Natural killer cell treated with Interleukin-12 subunit alpha and Interleukin-12 subunit beta and Interleukin-15 and Interleukin-18, amount 100 ng/mL, for 72 hours (primary cell): ENCODE data around the gene NFAT5. TPM values are rescaled to one million over a fixed set of nuclear protein-coding genes. Genes with fewer than 3 reads are reported as not detected.
"Not testable (repeated sequence)": the region's sequence is repeated elsewhere in the genome, so short reads cannot be mapped to it uniquely, and the experiment has no call there.

ENCODE experiments used
- ATAC-seq, 2 donors: fragments of 150-1000 bp; cut with Tn5 transposase in 1 of 2; sonication (Bioruptor Pico), chemical (Tn5 transposase) in 1 of 2; 2 replicates each; pipeline ENCODE4 v1.10.0; 2021
- DNase-seq: peaks from one replicate; pipeline ENCODE4 v3.0.0; 2022; ENCODE audit warnings: low spot score
- H3K27ac Mint-ChIP-seq, 2 donors: 1 replicate in 1 of 2; 2 replicates in 1 of 2; pipeline ENCODE4 v1.8.0; 2022; ENCODE audit warnings: mixed read lengths in 2 of 2, mild to moderate bottlenecking in 1 of 2, moderate library complexity in 1 of 2
- H3K27me3 Mint-ChIP-seq, 2 donors: 1 replicate in 1 of 2; 2 replicates in 1 of 2; pipeline ENCODE4 v1.8.0; 2022; ENCODE audit warnings: mixed read lengths in 2 of 2
- H3K36me3 Mint-ChIP-seq: one replicate; pipeline ENCODE4 v1.8.0; 2022; ENCODE audit warnings: mixed read lengths
- H3K4me1 Mint-ChIP-seq, 2 donors: 1 replicate in 1 of 2; 2 replicates in 1 of 2; pipeline ENCODE4 v1.8.0; 2022; ENCODE audit warnings: low read depth in 2 of 2, mixed read lengths in 2 of 2, mild to moderate bottlenecking in 1 of 2
- H3K4me3 Mint-ChIP-seq: one replicate; pipeline ENCODE4 v1.8.0; 2022; ENCODE audit warnings: mixed read lengths
- H3K9me3 Mint-ChIP-seq: 2 replicates; pipeline ENCODE4 v1.8.0; 2022; ENCODE audit warnings: mixed read lengths
- total RNA-seq, 2 donors: library from RNA; stranded (reverse); gene quantifications; one replicate each; pipeline ENCODE4 v1.2.3, GENCODE V29; 2022

Gene NFAT5
- total RNA-seq, 2 donors from 2014 or later: 106 to 152 TPM

DNA sequence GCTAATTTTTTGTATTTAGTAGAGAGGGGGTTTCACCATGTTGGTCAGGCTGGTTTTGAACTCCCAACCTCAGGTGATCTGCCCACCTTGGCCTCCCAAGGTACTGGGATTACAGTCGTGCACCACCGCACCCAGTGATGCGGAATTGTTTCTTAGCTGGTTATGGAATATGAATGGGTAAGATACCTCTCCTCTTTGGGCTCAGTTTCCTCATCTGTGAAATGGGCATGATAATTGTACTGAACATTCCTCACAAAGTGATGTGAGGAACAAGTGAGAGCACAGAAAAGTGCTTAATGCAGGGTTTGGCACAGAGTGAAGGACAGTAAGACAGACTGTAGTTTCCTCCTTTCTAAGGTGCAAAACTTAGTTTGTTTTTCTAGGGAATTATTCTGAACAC is 31.0 kb upstream of the NFAT5 start:
- H3K4me3 Mint-ChIP-seq: no peak overlapping the region
- H3K27ac Mint-ChIP-seq: peak overlapping the region in 1 of 2 donors; percentile 80
- H3K27me3 Mint-ChIP-seq: no peaks in the 10 kb centered on the region
- peaks cover 27 to 36% of the 10 kb centered on the region in 2 donors for H3K4me1 Mint-ChIP-seq
- no peaks in the 10 kb centered on the region for H3K9me3 Mint-ChIP-seq
- H3K36me3 Mint-ChIP-seq: no peaks in the 10 kb centered on the region
- ATAC-seq (no peak), DNase-seq (no peak)

DNA sequence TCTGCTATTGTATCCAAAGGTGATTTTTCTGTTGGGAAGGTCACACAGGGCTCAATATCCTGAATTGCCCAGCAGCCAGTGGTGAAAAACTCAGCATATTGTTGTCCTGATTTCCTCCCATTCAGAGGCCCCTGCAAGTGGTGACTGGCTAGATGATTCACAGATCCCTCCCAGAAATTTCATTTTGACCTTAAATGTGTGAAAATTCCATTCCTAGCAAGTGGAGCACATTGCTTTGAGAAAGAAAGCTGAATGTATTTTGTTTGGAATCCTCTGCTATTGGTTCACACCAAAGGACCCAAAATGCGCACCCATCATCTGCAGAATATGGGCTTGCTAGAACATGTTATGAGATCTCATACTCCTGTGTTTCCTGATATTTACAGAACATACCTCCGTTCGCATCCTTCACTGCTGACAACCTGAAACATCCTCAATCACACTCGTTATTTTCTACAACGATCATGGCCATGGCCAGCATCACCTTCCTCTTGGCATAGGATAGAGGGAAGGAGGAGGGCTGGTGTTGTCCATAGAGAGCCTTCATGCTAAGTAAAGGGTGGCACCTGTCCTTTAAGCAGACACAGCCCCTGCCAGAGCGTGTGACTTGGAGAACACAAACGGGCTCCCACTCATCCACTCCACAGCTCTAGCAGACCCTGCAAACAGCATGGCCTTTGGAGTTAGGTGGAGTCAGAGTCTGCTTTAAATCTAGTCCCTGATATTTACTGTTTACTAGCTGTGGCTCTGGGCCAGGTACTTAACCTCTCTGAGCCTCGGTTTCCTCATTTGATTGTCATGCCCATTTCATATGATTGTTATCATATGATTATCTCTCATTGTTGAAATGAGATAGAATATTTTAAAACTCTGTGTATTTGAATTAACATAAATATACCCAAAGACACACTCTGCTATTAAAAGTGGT is 30.4 kb upstream of the NFAT5 start:
- Mint-ChIP-seq H3K36me3 (no peaks in the 10 kb centered on the region), H3K4me3 (no peak overlapping the region), H3K4me1 (peaks cover 20 to 33% of the 10 kb centered on the region in 2 donors), H3K27ac (peak overlapping the region in 1 of 2 donors; percentile 80), H3K9me3 (no peaks in the 10 kb centered on the region), H3K27me3 (no peaks in the 10 kb centered on the region)
- DNase-seq (no peak), ATAC-seq (no peak)

DNA sequence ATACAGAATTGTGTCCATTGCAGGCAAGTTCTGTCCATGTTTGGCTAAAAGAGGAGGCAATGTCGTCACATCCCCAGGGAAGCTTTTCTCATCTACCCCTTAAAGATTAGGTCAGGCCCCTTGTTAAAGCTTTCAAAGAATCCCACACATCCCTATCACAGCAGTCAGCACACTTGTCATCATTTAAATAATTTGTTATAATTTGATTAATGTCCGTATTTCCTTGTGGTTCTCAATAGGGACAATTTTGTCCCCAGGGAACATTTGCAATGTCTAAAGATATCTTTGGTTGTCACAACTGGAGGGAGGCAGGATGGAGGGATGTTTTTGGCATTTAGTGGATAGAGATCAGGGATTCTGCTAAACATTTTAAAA is 28.1 kb upstream of the NFAT5 start:
- H3K4me1 Mint-ChIP-seq: peaks cover 5 to 21% of the 10 kb centered on the region in 2 donors
- no peaks in the 10 kb centered on the region for H3K27me3 Mint-ChIP-seq
- ATAC-seq (no peak), DNase-seq (no peak)
- no peak overlapping the region for H3K4me3 Mint-ChIP-seq
- H3K27ac Mint-ChIP-seq: peak overlapping the region in 1 of 2 donors; percentile 72
- H3K36me3 Mint-ChIP-seq: no peaks in the 10 kb centered on the region
- H3K9me3 Mint-ChIP-seq: no peaks in the 10 kb centered on the region

DNA sequence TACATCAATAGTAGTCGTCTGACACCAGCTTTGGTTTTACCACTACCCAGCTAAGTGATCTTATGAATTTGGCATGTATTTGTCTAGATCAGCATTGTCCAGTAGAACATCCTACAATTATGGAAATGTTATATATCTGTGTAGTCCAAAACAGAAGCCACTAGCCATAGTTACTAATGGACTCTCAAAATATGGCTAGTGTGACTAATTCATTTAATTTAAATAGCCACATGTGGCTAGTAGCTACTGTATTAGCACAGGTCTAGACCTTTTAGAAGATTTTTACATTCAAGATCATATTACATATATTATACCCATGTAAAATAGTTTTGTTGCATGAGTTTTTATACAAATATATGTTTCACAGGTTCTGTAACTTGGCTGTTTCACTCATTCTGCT is 27.0 kb upstream of the NFAT5 start:
- Mint-ChIP-seq H3K4me3 (no peak overlapping the region), H3K36me3 (no peaks in the 10 kb centered on the region), H3K4me1 (peaks cover 0 to 17% of the 10 kb centered on the region in 2 donors), H3K9me3 (no peaks in the 10 kb centered on the region), H3K27me3 (no peaks in the 10 kb centered on the region), H3K27ac (no peak overlapping the region)
- no peak for DNase-seq
- ATAC-seq: no peak

DNA sequence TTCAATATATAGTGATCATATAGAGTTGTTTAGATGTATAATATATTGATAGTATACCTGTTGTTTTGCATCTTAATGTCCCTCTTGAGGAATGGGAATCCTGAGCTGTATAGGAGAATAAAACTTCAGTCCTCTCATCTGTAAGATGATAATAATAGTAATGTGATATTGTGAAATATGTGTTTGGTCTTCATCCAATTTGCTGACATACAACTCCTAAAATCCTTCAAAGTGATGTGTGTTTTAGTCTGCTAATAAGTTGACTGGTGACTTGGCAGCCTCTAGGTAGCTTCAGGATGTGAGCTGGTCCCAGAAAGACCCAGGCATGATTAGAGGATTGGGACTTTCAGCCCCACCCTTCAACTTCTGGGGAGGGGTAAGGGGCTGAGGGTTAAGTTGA is 22.8 kb upstream of the NFAT5 start:
- Mint-ChIP-seq H3K27me3 (peaks cover 0 to 4% of the 10 kb centered on the region in 2 donors), H3K27ac (no peak overlapping the region), H3K9me3 (no peaks in the 10 kb centered on the region), H3K4me1 (peaks cover 0 to 6% of the 10 kb centered on the region in 2 donors), H3K36me3 (no peaks in the 10 kb centered on the region), H3K4me3 (no peak overlapping the region)
- DNase-seq: no peak
- no peak for ATAC-seq

DNA sequence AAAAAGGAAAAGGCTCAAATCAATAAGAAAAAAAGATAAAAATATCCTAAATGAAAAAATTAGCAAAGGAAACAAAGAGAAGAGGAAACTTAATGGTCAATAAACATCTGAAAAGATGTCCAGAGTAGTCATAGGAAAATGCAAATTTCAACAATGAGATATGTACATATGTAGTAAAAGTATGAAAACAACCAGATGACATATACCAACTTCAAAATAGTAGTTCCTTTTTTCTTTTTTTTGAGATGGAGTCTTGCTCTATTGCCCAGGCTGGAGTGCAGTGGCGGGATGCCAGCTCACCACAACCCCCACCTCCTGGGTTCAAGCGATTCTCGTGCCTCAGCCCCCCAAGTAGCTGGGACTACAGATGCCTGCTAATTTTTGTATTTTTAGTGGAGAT is 21.7 kb upstream of the NFAT5 start:
- H3K9me3 Mint-ChIP-seq: no peaks in the 10 kb centered on the region
- peaks cover 0 to 6% of the 10 kb centered on the region in 2 donors for H3K27me3 Mint-ChIP-seq
- ATAC-seq: no peak
- no peak overlapping the region for H3K27ac Mint-ChIP-seq
- no peak for DNase-seq
- peaks cover 0 to 5% of the 10 kb centered on the region in 2 donors for H3K4me1 Mint-ChIP-seq
- H3K36me3 Mint-ChIP-seq: no peaks in the 10 kb centered on the region
- H3K4me3 Mint-ChIP-seq: no peak overlapping the region

DNA sequence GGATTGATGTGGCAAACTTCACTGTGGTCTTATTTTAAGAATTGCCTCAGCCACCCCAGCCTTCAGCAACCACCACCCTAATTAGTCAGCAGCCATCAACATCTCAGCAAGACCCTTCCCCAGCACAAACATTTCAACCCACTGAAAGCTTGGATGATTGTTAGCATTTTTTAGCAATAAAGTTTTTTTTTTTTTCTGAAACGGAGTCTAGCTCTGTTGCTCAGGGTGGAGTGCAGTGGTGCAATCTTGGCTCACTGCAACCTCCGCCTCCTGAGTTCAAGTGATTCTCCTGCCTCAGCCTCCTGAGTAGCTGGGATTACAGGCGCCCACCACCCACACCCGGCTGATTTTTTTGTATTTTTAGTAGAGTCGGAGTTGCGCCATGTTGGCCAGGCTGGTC is 19.1 kb upstream of the NFAT5 start:
- H3K27ac Mint-ChIP-seq, H3K9me3 Mint-ChIP-seq, H3K4me3 Mint-ChIP-seq, H3K27me3 Mint-ChIP-seq, H3K4me1 Mint-ChIP-seq, H3K36me3 Mint-ChIP-seq, DNase-seq, ATAC-seq: not testable (repeated sequence)

DNA sequence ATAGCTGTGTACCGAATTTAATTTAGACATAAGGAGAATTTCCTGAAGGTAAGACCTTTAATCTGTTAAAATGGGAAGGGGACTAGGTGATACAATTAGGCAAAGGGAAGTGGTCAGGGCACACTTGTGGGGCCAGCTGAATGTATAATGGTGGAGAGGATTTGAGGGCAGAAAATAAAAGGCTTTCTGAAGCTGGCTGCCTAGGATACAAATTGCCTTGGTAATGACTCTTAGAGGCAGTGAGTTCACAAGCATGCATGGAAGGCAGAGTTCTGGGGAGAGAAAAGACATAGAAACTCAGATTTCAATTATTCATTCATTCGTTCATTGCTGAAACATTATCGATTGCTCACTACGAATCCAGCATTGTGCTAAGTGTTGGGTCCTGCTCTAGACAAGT is 12.4 kb upstream of the NFAT5 start:
- no peak overlapping the region for H3K27ac Mint-ChIP-seq
- no peak for DNase-seq
- no peaks in the 10 kb centered on the region for H3K27me3 Mint-ChIP-seq
- H3K9me3 Mint-ChIP-seq: peaks cover 4% of the 10 kb centered on the region
- no peak overlapping the region for H3K4me3 Mint-ChIP-seq
- H3K4me1 Mint-ChIP-seq: peaks cover 20 to 24% of the 10 kb centered on the region in 2 donors
- no peak for ATAC-seq
- H3K36me3 Mint-ChIP-seq: peaks cover 4% of the 10 kb centered on the region

DNA sequence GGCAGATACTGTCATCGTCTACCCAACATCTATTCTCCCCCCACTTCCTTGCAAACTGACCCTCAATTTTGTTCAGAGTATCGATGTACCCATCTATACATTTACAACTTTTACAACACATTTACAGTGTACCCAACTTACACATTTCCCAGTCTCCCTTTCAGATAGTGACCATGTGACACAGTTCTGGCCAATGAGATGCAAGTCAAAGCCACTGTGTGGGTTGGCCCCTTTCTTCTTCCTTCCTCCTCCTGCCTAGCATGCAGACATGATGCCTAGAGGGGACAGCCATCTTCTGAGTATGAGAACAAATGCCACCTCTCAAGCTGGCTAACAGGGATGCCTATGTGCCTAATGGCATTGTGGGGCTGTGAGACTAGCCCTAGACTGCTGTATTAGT is 11.3 kb upstream of the NFAT5 start:
- Mint-ChIP-seq H3K9me3 (peaks cover 4% of the 10 kb centered on the region), H3K27me3 (no peaks in the 10 kb centered on the region), H3K27ac (peak overlapping the region; percentile 52 to 80), H3K36me3 (peaks cover 4% of the 10 kb centered on the region), H3K4me1 (peaks cover 24 to 29% of the 10 kb centered on the region in 2 donors), H3K4me3 (no peak overlapping the region)
- DNase-seq (no peak), ATAC-seq (no peak)

DNA sequence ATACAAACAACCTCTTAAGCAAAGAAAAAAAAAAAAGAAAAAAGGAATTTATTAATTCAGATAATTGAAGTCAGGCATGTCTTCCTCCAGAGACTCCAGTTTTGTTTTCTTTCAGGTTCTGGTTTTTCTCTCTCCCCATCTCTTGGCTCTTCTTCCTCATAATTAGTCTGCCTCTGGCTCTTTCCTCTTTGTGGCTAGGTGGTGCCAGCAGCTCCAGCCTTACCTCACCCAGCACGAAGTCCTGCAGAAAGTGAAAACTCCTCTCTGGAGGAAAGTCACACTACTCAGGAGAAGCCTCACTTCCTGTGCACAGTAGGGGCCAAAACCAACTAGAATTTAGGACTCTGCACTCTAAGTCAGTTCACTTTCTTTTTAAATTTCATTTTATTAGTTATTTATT is 10.3 kb upstream of the NFAT5 start:
- Mint-ChIP-seq H3K27ac (peak overlapping the region in 1 of 2 donors; percentile 84), H3K4me1 (peaks cover 25 to 29% of the 10 kb centered on the region in 2 donors), H3K27me3 (no peaks in the 10 kb centered on the region), H3K4me3 (peak overlapping the region; percentile 39), H3K9me3 (peaks cover 4% of the 10 kb centered on the region), H3K36me3 (peaks cover 4% of the 10 kb centered on the region)
- DNase-seq: no peak
- ATAC-seq: no peak

DNA sequence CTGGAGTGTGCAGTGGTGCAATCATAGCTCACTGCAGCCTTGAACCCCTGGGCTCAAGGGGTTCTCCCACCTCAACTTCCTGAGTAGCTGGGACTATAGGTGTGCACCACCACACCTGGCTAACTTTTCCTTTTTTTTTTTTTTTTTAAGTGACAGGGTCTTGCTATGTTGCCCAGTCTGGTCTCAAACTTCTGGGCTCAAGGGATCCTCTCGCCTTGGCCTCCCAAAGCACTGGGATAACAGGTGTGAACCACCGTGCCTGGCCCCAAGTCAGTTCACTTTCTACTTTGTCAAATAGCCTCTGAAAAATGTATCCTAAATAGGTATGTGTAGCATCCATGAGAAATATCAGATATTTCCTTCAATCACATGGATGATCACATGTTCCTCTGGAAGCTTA is 9.9 kb upstream of the NFAT5 start:
- ATAC-seq: no peak
- H3K27me3 Mint-ChIP-seq: no peaks in the 10 kb centered on the region
- H3K4me3 Mint-ChIP-seq: no peak overlapping the region
- no peak for DNase-seq
- peaks cover 4% of the 10 kb centered on the region for H3K36me3 Mint-ChIP-seq
- H3K9me3 Mint-ChIP-seq: peaks cover 4% of the 10 kb centered on the region
- H3K4me1 Mint-ChIP-seq: peaks cover 29 to 33% of the 10 kb centered on the region in 2 donors
- H3K27ac Mint-ChIP-seq: peak overlapping the region in 1 of 2 donors; percentile 84

DNA sequence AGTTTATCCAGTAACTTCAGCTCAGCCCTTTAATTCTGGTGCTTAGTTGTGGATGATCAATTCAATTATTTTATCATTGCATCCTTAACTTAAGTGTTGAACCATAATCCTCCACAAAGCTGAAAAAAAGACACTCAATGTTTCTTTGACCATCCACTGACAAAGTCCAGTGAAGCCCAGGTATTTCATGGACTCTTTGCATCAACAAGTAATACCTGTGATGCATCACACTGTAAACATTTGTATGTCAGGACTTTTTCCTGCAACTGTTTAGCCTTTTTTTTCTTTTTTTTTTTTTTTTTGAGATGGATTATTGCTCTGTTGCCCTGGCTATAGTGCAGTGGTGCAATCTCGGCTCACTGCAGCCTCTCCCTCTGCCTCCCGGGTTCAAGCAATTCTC is 6.6 kb upstream of the NFAT5 start:
- Mint-ChIP-seq H3K4me3 (no peak overlapping the region), H3K4me1 (peaks cover 42 to 45% of the 10 kb centered on the region in 2 donors), H3K36me3 (no peaks in the 10 kb centered on the region), H3K27ac (peak overlapping the region in 1 of 2 donors; percentile 91), H3K27me3 (no peaks in the 10 kb centered on the region), H3K9me3 (peaks cover 4% of the 10 kb centered on the region)
- ATAC-seq: no peak
- no peak for DNase-seq

DNA sequence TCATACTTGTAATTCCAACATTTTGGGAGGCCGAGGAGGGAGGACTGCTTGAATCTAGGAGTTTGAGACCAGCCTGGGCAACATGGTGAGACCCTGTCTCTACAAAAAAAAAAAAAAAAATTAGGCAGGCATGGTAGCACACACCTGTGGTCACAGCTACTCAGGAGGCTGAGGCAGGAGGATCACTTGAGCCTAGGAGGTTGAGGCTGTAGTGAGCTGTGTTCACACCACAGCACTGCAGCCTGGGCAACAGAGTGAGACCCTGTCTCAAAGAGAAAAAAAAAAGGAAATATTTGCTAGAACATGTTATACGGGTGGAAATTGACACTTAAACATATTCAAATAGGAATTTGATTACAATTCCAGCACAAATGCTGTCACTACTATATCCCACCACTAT is 4.4 kb upstream of the NFAT5 start:
- not testable (repeated sequence) for H3K27me3 Mint-ChIP-seq, DNase-seq, ATAC-seq, H3K36me3 Mint-ChIP-seq, H3K9me3 Mint-ChIP-seq
- peak overlapping the region; percentile 56 to 91 for H3K27ac Mint-ChIP-seq
- H3K4me3 Mint-ChIP-seq: peak overlapping the region; percentile 49
- H3K4me1 Mint-ChIP-seq: peaks cover 31 to 36% of the 10 kb centered on the region in 2 donors

DNA sequence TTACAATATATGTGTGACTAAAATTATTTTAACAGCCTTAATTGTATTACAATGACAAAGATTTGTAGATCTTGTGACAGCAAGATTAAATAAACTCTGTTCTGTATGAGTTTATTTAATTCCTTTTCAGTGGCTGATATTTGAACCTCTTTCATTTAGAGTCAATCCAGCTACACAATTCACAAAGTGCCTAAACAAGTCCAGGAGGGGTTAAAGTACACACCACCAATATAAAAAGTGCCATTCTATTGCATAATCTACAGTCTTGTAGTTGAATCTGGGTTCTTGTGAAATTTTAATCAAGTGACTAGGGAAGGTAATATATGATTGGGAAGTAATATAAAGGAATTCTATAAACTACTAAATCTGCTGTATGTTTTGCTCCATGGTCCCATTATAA is 3.9 kb upstream of the NFAT5 start:
- DNase-seq (no peak), ATAC-seq (no peak)
- Mint-ChIP-seq H3K27me3 (no peaks in the 10 kb centered on the region), H3K27ac (peak overlapping the region; percentile 91 to 92), H3K4me1 (peaks cover 31 to 38% of the 10 kb centered on the region in 2 donors), H3K36me3 (peaks cover 3% of the 10 kb centered on the region), H3K9me3 (no peaks in the 10 kb centered on the region), H3K4me3 (peak overlapping the region; percentile 67)
